CD4-positive, CD25-positive, alpha-beta regulatory T cell (primary cell): ENCODE data around the gene DSG2. TPM values are rescaled to one million over a fixed set of nuclear protein-coding genes. Genes with fewer than 3 reads are reported as not detected.
"Not testable (repeated sequence)": the region's sequence is repeated elsewhere in the genome, so short reads cannot be mapped to it uniquely, and the experiment has no call there.

Source experiments
- ATAC-seq, 2 donors: fragments of 150-1000 bp; cut with Tn5 transposase; one replicate each; pipeline ENCODE4 v1.10.0; 2021; ENCODE audit warnings: low read depth in 2 of 2, moderate number of reproducible peaks in 2 of 2, moderate library complexity in 1 of 2
- DNase-seq, 3 donors: peaks; one replicate each; pipeline versions ENCODE4 v3.0.0 to v3.0.0-alpha.2; 2012 to 2022; ENCODE audit warnings: mixed read lengths in 1 of 3
- H3K27ac ChIP-seq: one replicate; pipeline ENCODE4 v1.7.0; 2013; ENCODE audit warnings: mild to moderate bottlenecking, low read length; ENCODE audit not compliant: insufficient read depth, poor library complexity, severe bottlenecking
- H3K27me3 ChIP-seq: one replicate; pipeline ENCODE4 v1.7.0; 2013; ENCODE audit warnings: low read length; ENCODE audit not compliant: control insufficient read depth, insufficient read depth
- H3K36me3 ChIP-seq: one replicate; pipeline ENCODE4 v1.7.0; 2013; ENCODE audit warnings: mild to moderate bottlenecking, low read length, moderate library complexity; ENCODE audit not compliant: control insufficient read depth, insufficient read depth
- H3K4me1 ChIP-seq: 2 replicates; pipeline ENCODE4 v1.7.0; 2013; ENCODE audit warnings: mild to moderate bottlenecking, low read length; ENCODE audit not compliant: insufficient read depth, control insufficient read depth, poor library complexity, severe bottlenecking
- H3K4me3 ChIP-seq: one replicate; pipeline ENCODE4 v1.7.0; 2013; ENCODE audit warnings: low read depth, mild to moderate bottlenecking, low read length, moderate library complexity
- H3K9me3 ChIP-seq, 2 experiments: 1 replicate in 1 of 2; 2 replicates in 1 of 2; pipeline ENCODE4 v1.7.0; 2013; ENCODE audit warnings: low read length in 2 of 2, mild to moderate bottlenecking in 1 of 2, moderate library complexity in 1 of 2; ENCODE audit not compliant: control insufficient read depth in 2 of 2
- H3K27ac Mint-ChIP-seq, 3 donors: one replicate each; pipeline ENCODE4 v1.8.0; 2020 to 2022; ENCODE audit warnings: mild to moderate bottlenecking in 3 of 3, mixed read lengths in 3 of 3, moderate library complexity in 2 of 3
- H3K27me3 Mint-ChIP-seq: one replicate; pipeline ENCODE4 v1.8.0; 2022; ENCODE audit warnings: mild to moderate bottlenecking, mixed read lengths
- H3K36me3 Mint-ChIP-seq: one replicate; pipeline ENCODE4 v1.8.0; 2020; ENCODE audit warnings: mixed read lengths
- H3K4me1 Mint-ChIP-seq, 4 donors: one replicate each; pipeline ENCODE4 v1.8.0; 2020 to 2022; ENCODE audit warnings: mixed read lengths in 4 of 4, mild to moderate bottlenecking in 1 of 4
- H3K4me3 Mint-ChIP-seq, 4 donors: one replicate each; pipeline ENCODE4 v1.8.0; 2020 to 2022; ENCODE audit warnings: mild to moderate bottlenecking in 4 of 4, mixed read lengths in 4 of 4, moderate library complexity in 3 of 4
- H3K9me3 Mint-ChIP-seq, 7 donors: one replicate each; pipeline ENCODE4 v1.8.0; 2020 to 2022; ENCODE audit warnings: mixed read lengths in 7 of 7, mild to moderate bottlenecking in 3 of 7, moderate library complexity in 2 of 7
- polyA plus RNA-seq, 4 donors: library from polyadenylated mRNA; unstranded; fragments of 300-500 nt; fragmentation: Illumina TruSeq; gene quantifications; one replicate each; pipeline ENCODE4 v1.2.3, GENCODE V29; 2021
- total RNA-seq: library from RNA; stranded (reverse); gene quantifications from one replicate; pipeline ENCODE4 v1.2.3, GENCODE V29; 2022

The DSG2 gene
- total and polyA plus RNA-seq, 5 donors from 2014 or later, result 0.10 TPM; not detected in 4

DNA sequence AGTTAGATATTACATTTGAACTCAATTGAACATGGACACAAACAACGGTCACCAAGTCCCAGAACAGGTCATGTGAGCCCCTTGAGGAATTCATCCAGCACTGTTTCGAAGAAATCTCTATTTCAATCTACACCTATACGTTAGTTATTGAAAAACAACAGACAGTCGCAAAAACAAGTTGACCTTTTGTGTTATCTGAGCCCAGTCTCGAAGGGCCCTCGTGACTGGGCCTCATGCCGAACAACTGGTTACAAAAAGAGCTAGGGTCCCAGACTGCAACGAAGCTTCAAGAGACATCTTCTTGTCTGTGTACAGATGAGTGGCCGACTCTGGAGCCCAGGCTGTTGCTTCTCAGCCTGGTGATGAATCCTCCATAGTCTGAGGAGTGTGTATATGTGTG is 5.3 kb upstream of the DSG2 start:
- no peaks in the 10 kb centered on the region for H3K36me3 Mint-ChIP-seq
- peaks cover 0 to 4% (median 1%) of the 10 kb centered on the region in 7 donors for H3K9me3 Mint-ChIP-seq
- ATAC-seq, result no peak
- no peaks in the 10 kb centered on the region for H3K4me1 Mint-ChIP-seq
- Histone ChIP-seq H3K27ac (no peak overlapping the region), H3K27me3 (peaks cover 5% of the 10 kb centered on the region), H3K4me1 (no peaks in the 10 kb centered on the region), H3K36me3 (no peaks in the 10 kb centered on the region), H3K4me3 (no peak overlapping the region), H3K9me3 (no peaks in the 10 kb centered on the region)
- H3K4me3 Mint-ChIP-seq, result no peak overlapping the region
- no peak overlapping the region for H3K27ac Mint-ChIP-seq
- DNase-seq, result no peak
- peaks cover 12% of the 10 kb centered on the region for H3K27me3 Mint-ChIP-seq

DNA sequence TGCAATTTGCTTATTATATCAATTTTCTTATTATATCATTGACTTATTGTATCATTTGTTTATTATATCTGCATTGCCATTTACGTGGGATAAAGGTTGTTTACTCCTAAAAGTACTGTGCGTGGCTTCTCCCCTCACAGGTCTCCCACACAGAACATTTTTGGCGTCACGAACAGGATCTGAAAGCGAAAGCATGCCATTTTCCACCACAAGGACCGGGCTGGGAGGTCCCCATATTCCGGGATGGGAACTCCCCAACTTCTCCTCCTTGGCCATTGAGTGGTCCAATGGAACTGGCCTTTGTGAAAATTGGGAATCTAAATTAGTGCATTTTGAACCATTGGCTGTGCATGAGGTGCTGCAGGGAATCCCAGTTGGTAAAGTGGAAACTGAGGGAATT is 4.8 kb upstream of the DSG2 start:
- Histone ChIP-seq H3K9me3 (no peaks in the 10 kb centered on the region), H3K4me3 (no peak overlapping the region), H3K4me1 (no peaks in the 10 kb centered on the region), H3K36me3 (no peaks in the 10 kb centered on the region), H3K27me3 (peaks cover 5% of the 10 kb centered on the region), H3K27ac (no peak overlapping the region)
- Mint-ChIP-seq H3K4me3 (no peak overlapping the region), H3K27ac (no peak overlapping the region), H3K4me1 (no peaks in the 10 kb centered on the region), H3K27me3 (peaks cover 12% of the 10 kb centered on the region), H3K36me3 (no peaks in the 10 kb centered on the region), H3K9me3 (peaks cover 0 to 4% (median 0%) of the 10 kb centered on the region in 7 donors)
- ATAC-seq (no peak), DNase-seq (no peak)

GRCh38 chr18:31493941-31494340 is 4.0 kb upstream of the DSG2 start:
- no peaks in the 10 kb centered on the region for H3K4me1 ChIP-seq
- H3K4me3 ChIP-seq, result no peak overlapping the region
- Mint-ChIP-seq H3K27ac (no peak overlapping the region), H3K4me3 (no peak overlapping the region), H3K4me1 (peaks cover 0 to 3% (median under 1%) of the 10 kb centered on the region in 4 donors), H3K9me3 (peaks cover 0 to 4% (median 0%) of the 10 kb centered on the region in 7 donors), H3K36me3 (no peaks in the 10 kb centered on the region), H3K27me3 (peaks cover 13% of the 10 kb centered on the region)
- ATAC-seq (no peak), DNase-seq (no peak)
- no peak overlapping the region for H3K27ac ChIP-seq
- H3K9me3 ChIP-seq, result no peaks in the 10 kb centered on the region
- peaks cover 5% of the 10 kb centered on the region for H3K27me3 ChIP-seq
- H3K36me3 ChIP-seq, result no peaks in the 10 kb centered on the region

DNA sequence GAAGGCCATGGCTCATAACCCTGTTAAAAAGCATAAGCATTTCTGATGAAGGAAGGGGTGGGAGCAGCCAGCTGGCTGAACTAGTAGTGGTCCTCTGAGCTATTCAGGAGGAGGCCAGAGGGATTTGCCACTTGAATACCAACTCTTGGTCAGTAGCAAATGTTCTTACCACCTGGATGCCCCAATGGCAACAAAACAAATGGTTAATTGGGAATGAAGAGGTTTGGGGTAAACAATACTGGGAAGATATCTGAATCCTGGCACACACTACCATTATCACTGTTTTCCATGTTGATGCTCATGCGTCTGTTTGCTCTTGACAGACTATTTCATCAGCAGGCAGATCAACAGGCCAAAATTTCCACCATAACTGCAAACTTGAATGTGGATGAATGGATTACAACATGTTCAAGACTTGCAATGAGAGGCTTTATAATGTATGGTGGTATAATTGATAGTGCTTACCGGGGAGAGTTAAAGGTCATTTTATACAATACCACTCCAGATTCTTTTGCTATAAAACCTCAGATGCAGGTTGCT is 3.2 kb upstream of the DSG2 start:
- H3K9me3 ChIP-seq, H3K27ac Mint-ChIP-seq, H3K36me3 Mint-ChIP-seq, H3K36me3 ChIP-seq, H3K4me1 Mint-ChIP-seq, H3K4me3 Mint-ChIP-seq, H3K9me3 Mint-ChIP-seq, H3K27ac ChIP-seq, DNase-seq, H3K27me3 ChIP-seq, ATAC-seq, H3K4me1 ChIP-seq, H3K4me3 ChIP-seq: not testable (repeated sequence)
- peaks cover 19% of the 10 kb centered on the region for H3K27me3 Mint-ChIP-seq

GRCh38 chr18:31497404-31497835 is 557 bp upstream of the DSG2 start:
- DNase-seq, result no peak
- H3K4me3 Mint-ChIP-seq, result no peak overlapping the region
- H3K4me3 ChIP-seq, result no peak overlapping the region

DNA sequence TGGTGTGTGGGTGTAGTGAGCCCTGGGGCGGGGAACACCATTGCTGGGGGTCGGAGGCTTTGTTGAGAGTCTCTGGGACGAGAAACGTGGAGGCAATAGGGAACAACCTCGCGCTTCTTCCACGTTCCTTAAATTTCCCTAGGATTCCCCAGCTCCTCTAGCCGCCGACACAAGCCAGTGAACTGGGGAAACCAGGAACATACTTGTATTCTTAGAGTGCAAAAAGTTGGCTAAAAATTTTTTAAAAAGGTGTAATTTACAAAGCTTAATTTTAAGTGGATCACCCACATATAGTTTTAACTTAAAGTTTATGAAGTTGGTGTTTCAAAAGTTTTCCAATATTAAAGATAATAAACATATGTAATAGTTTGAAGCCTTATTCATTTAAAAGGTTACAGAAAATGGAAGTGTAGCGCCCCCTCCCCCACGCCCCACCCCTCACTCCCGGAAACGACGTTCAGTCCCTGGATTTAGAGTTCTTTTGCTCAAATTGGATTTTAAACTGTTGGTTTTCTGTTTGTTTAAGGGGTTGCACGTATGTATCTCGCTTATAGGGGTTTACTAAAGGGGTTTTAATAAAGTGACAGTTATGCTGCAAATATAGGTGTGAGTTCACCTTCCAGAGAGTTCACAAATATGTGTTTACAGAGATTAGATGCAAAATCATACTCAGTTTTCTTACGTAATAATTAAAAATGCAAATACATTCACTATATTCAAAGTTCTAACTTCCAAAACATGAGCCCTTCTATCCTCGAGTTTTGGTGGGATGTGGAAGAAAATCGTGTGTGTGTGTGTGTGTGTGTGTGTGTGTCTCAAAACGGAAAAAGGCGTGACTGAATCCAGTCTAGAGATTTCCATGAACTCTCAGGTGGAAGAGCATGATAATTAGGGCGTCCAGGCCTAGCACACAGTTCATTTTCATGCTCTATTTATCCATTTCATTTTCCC is 872 bp downstream of the DSG2 start:
- peaks cover 0 to 4% (median 1%) of the 10 kb centered on the region in 4 donors for H3K4me1 Mint-ChIP-seq
- peaks cover 0 to 1% (median 0%) of the 10 kb centered on the region in 7 donors for H3K9me3 Mint-ChIP-seq
- H3K4me3 Mint-ChIP-seq, result peak overlapping the region in 2 of 4 donors; percentile 29 to 55
- H3K27ac Mint-ChIP-seq, result no peak overlapping the region
- DNase-seq, result no peak
- peaks cover 9% of the 10 kb centered on the region for H3K27me3 ChIP-seq
- H3K36me3 Mint-ChIP-seq, result no peaks in the 10 kb centered on the region
- H3K4me1 ChIP-seq, result no peaks in the 10 kb centered on the region
- H3K9me3 ChIP-seq, result no peaks in the 10 kb centered on the region
- no peaks in the 10 kb centered on the region for H3K36me3 ChIP-seq
- no peak overlapping the region for H3K27ac ChIP-seq
- peaks cover 29% of the 10 kb centered on the region for H3K27me3 Mint-ChIP-seq
- ATAC-seq, result no peak
- H3K4me3 ChIP-seq, result no peak overlapping the region

More at GRCh38 chr18:31497404-31497835, 557 bp upstream of the DSG2 start:
- H3K4me1 ChIP-seq, result no peaks in the 10 kb centered on the region
- Mint-ChIP-seq H3K27ac (no peak overlapping the region), H3K9me3 (peaks cover 0 to 1% (median 0%) of the 10 kb centered on the region in 7 donors), H3K4me1 (peaks cover 0 to 4% (median 1%) of the 10 kb centered on the region in 4 donors), H3K36me3 (no peaks in the 10 kb centered on the region), H3K27me3 (peaks cover 29% of the 10 kb centered on the region)
- no peak for ATAC-seq
- peaks cover 9% of the 10 kb centered on the region for H3K27me3 ChIP-seq
- H3K36me3 ChIP-seq, result no peaks in the 10 kb centered on the region
- no peaks in the 10 kb centered on the region for H3K9me3 ChIP-seq
- no peak overlapping the region for H3K27ac ChIP-seq

- Mint-ChIP-seq H3K27me3 (peaks cover 29% of the 10 kb centered on the region), H3K27ac (no peak overlapping the region), H3K4me3 (no peak overlapping the region), H3K36me3 (no peaks in the 10 kb centered on the region), H3K9me3 (no peaks in the 10 kb centered on the region), H3K4me1 (peaks cover 0 to 4% (median 1%) of the 10 kb centered on the region in 4 donors)
- Histone ChIP-seq H3K36me3 (no peaks in the 10 kb centered on the region), H3K9me3 (no peaks in the 10 kb centered on the region), H3K4me1 (no peaks in the 10 kb centered on the region), H3K27me3 (peaks cover 9% of the 10 kb centered on the region), H3K4me3 (no peak overlapping the region), H3K27ac (no peak overlapping the region)
- ATAC-seq (peak in 1 of 2 donors; percentile 11), DNase-seq (no peak)
These were observed 2.2 kb downstream of the DSG2 start for GRCh38 chr18:31500051-31500688.
